ENCODE data around the gene RNF144B. TPM values are rescaled to one million over a fixed set of nuclear protein-coding genes. Genes with fewer than 3 reads are reported as not detected.

Gene RNF144B
- total and polyA plus RNA-seq, 2 donors = 6.1 to 24.1 TPM

DNA sequence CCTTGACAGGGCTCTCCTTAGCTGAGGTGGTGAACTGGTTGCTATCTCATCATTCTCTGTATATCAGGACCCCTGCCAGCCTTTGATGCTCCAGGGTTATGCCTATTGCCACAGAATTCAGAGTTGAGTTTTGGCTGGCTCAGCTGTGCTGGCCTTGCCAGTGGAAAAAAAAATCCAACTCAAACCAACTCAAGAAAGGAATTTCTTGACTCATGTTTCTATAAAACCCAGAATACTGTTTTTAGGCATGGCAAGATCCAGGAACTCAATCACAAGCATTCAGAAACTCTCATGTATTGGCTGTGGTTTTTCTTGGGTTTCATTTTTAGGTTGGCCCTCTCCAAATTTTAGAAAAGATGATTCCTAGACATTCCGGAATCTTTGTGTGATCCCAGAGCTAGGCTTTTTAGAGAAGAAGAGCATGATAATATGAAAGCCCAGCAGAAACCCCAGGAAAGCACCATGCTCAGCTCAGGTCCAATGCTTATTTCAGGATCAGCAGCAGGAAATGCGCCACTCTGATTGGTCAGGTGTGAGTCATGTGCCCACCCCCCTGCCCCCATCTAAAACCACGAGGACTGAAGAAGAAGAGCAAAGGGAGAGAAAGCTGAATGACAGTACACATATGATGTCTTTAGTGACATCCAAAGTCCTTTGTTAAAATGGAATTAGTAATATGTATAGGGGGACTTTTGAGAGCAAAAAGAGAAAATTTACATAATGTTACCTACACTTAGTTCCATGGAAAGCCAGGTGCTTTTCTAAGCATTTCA, 122.9 kb downstream of the RNF144B start:
- Histone ChIP-seq H3K4me1 (ENCODE audit: control insufficient read depth in 2 of 2, insufficient read depth in 2 of 2, low read length in 2 of 2) (no peaks in the 10 kb centered on the region), H3K9me3 (ENCODE audit: control insufficient read depth in 2 of 2, insufficient read depth in 1 of 2, low read length in 1 of 2) (no peaks in the 10 kb centered on the region), H3K27me3 (ENCODE audit: control insufficient read depth in 2 of 2, insufficient read depth in 1 of 2, low read length in 1 of 2) (no peaks in the 10 kb centered on the region), H3K36me3 (ENCODE audit: control insufficient read depth in 2 of 2, insufficient read depth in 2 of 2, low read length in 1 of 2) (no peaks in the 10 kb centered on the region), H3K27ac (ENCODE audit: low read depth in 1 of 2, low read length in 1 of 2) (no peak overlapping the region), H3K4me3 (ENCODE audit: low read length in 2 of 2) (no peak overlapping the region)
- WGBS = 86% methylated on average over 3 of the region's 3 CpGs
- no peak for DNase-seq (ENCODE audit: low read depth in 6 of 9, low spot score in 9 of 9)

DNA sequence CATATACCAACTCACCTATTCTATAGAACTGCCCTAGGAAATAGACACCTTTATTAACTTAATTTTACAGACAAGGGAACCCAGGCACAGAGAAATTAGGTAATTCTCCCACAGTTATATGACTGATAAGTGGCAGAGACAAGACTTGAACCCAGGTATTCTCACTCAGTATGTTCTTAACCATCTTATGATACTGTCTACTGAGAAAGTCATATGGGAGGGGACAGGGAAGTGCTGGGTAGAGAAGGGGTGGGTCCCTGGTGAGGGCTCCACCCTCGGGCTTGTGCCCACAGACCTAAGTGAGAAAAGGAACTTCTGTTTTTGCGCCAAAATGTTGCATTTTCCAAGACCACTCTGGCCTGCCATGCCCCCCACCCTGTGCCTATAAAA, 123.5 kb downstream of the RNF144B start:
- Histone ChIP-seq H3K36me3 (ENCODE audit: control insufficient read depth in 2 of 2, insufficient read depth in 2 of 2, low read length in 1 of 2) (no peaks in the 10 kb centered on the region), H3K27ac (ENCODE audit: low read depth in 1 of 2, low read length in 1 of 2) (no peak overlapping the region), H3K9me3 (ENCODE audit: control insufficient read depth in 2 of 2, insufficient read depth in 1 of 2, low read length in 1 of 2) (no peaks in the 10 kb centered on the region), H3K27me3 (ENCODE audit: control insufficient read depth in 2 of 2, insufficient read depth in 1 of 2, low read length in 1 of 2) (no peaks in the 10 kb centered on the region), H3K4me1 (ENCODE audit: control insufficient read depth in 2 of 2, insufficient read depth in 2 of 2, low read length in 2 of 2) (no peaks in the 10 kb centered on the region), H3K4me3 (ENCODE audit: low read length in 2 of 2) (no peak overlapping the region)
- DNase-seq (ENCODE audit: low read depth in 6 of 9, low spot score in 9 of 9) = no peak
- WGBS = 82% methylated on average over 2 of the region's 2 CpGs

DNA sequence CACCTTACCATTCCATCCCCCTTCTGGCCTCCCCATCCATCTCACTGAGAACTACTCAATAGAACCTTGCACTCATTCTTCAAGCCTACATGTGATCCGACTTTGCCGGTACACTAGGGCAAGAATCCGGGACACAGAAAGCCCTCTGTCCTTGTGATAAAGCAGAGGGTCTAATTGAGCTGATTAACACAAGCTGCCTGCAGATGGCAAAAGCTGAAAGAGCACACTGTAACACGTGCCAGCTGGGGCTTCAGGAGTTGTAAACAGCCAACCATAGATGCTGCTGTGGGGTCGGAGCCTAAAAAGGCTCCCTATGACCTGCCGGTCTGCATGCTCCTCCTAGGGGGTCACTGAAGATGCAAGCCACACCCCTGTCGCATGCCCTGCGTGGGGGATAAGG, 124.1 kb downstream of the RNF144B start:
- no peaks in the 10 kb centered on the region for H3K27me3 ChIP-seq (ENCODE audit: control insufficient read depth in 2 of 2, insufficient read depth in 1 of 2, low read length in 1 of 2)
- 94% methylated on average over 8 of the region's 8 CpGs for WGBS
- H3K4me3 ChIP-seq (ENCODE audit: low read length in 2 of 2) = no peak overlapping the region
- no peaks in the 10 kb centered on the region for H3K9me3 ChIP-seq (ENCODE audit: control insufficient read depth in 2 of 2, insufficient read depth in 1 of 2, low read length in 1 of 2)
- H3K27ac ChIP-seq (ENCODE audit: low read depth in 1 of 2, low read length in 1 of 2) = no peak overlapping the region
- DNase-seq (ENCODE audit: low read depth in 6 of 9, low spot score in 9 of 9) = no peak
- H3K36me3 ChIP-seq (ENCODE audit: control insufficient read depth in 2 of 2, insufficient read depth in 2 of 2, low read length in 1 of 2) = no peaks in the 10 kb centered on the region
- H3K4me1 ChIP-seq (ENCODE audit: control insufficient read depth in 2 of 2, insufficient read depth in 2 of 2, low read length in 2 of 2) = no peaks in the 10 kb centered on the region

DNA sequence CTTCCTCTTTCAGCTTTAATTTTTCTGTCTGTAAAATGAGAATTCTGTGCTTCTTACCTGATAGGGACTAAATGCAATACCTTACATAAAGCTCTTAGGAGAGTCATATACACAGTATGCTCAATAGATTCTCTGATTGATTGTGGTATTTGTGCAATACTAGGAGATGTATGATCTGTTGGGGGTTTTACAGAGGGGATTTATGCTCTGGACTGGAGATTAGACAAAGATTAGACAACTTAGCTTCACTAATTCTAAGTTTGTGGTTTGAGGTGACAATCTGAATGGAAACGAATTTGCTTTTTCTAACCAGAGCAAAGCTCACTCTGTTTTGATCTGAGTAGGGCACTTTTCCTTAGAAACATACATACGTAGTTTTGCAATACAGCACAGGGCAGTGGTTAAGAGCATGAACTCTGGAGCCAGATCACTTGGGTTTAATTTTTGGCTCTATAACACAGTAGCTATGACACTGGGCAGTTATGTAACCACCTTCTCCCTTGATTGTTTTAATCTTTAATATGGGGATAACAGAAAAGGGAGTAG, 126.2 kb downstream of the RNF144B start:
- Histone ChIP-seq H3K36me3 (ENCODE audit: control insufficient read depth in 2 of 2, insufficient read depth in 2 of 2, low read length in 1 of 2) (no peaks in the 10 kb centered on the region), H3K27ac (ENCODE audit: low read depth in 1 of 2, low read length in 1 of 2) (no peak overlapping the region), H3K27me3 (ENCODE audit: control insufficient read depth in 2 of 2, insufficient read depth in 1 of 2, low read length in 1 of 2) (no peaks in the 10 kb centered on the region), H3K4me1 (ENCODE audit: control insufficient read depth in 2 of 2, insufficient read depth in 2 of 2, low read length in 2 of 2) (no peaks in the 10 kb centered on the region), H3K9me3 (ENCODE audit: control insufficient read depth in 2 of 2, insufficient read depth in 1 of 2, low read length in 1 of 2) (no peaks in the 10 kb centered on the region), H3K4me3 (ENCODE audit: low read length in 2 of 2) (no peak overlapping the region)
- DNase-seq (ENCODE audit: low read depth in 6 of 9, low spot score in 9 of 9) = no peak
- 22% methylated on average over 2 of the region's 2 CpGs for WGBS

DNA sequence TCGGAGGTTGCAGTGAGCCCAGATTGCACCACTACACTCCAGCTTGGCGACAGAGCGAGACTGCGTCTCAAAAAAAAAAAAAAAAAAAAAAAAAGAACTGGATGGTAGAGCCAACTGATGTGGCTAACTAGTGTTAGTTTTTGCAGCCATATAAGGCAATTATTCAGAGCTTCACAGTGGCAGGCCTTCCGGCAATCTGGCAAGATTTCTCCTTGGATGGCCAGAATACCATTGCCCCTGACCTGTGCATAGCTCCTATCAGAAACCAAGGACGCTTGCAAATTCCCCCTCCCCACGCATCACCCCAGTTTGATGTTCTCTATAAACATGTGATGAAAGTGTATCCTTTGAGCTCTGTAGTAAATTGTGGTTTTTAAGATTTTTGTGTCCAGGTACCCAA, 127.0 kb downstream of the RNF144B start:
- H3K9me3 ChIP-seq (ENCODE audit: control insufficient read depth in 2 of 2, insufficient read depth in 1 of 2, low read length in 1 of 2) = no peaks in the 10 kb centered on the region
- 97% methylated on average over 7 of the region's 7 CpGs for WGBS

DNA sequence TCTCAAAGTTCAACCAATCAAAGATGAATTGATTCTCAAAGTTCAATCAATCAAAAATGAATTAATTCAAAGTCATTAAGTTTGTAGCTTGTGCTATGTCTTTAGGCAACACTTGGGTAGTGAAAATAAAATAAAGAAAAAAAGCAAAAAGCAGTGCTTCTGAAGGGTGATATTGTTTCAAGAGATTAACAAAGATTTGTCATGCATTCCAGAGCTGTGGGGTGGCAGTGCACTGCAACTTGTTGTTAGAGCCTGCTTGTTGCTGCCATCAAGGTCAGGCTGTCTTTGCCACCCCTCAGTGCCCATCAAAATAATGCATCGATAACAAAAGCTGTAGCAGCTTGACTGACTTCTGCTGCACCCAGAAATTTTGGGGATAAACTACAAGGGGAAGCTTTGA, 128.6 kb downstream of the RNF144B start:
- no peak for DNase-seq (ENCODE audit: low read depth in 6 of 9, low spot score in 9 of 9)
- Histone ChIP-seq H3K27ac (ENCODE audit: low read depth in 1 of 2, low read length in 1 of 2) (no peak overlapping the region), H3K27me3 (ENCODE audit: control insufficient read depth in 2 of 2, insufficient read depth in 1 of 2, low read length in 1 of 2) (no peaks in the 10 kb centered on the region), H3K4me1 (ENCODE audit: control insufficient read depth in 2 of 2, insufficient read depth in 2 of 2, low read length in 2 of 2) (no peaks in the 10 kb centered on the region), H3K9me3 (ENCODE audit: control insufficient read depth in 2 of 2, insufficient read depth in 1 of 2, low read length in 1 of 2) (no peaks in the 10 kb centered on the region), H3K36me3 (ENCODE audit: control insufficient read depth in 2 of 2, insufficient read depth in 2 of 2, low read length in 1 of 2) (no peaks in the 10 kb centered on the region), H3K4me3 (ENCODE audit: low read length in 2 of 2) (no peak overlapping the region)
- WGBS = 96% methylated on average over 1 of the region's 1 CpG

More for the DNA sequence above, 127.0 kb downstream of the RNF144B start:
- no peak overlapping the region for H3K4me3 ChIP-seq (ENCODE audit: low read length in 2 of 2)
- DNase-seq (ENCODE audit: low read depth in 6 of 9, low spot score in 9 of 9) = no peak
- H3K4me1 ChIP-seq (ENCODE audit: control insufficient read depth in 2 of 2, insufficient read depth in 2 of 2, low read length in 2 of 2) = no peaks in the 10 kb centered on the region
- H3K27ac ChIP-seq (ENCODE audit: low read depth in 1 of 2, low read length in 1 of 2) = no peak overlapping the region
- H3K36me3 ChIP-seq (ENCODE audit: control insufficient read depth in 2 of 2, insufficient read depth in 2 of 2, low read length in 1 of 2) = no peaks in the 10 kb centered on the region
- H3K27me3 ChIP-seq (ENCODE audit: control insufficient read depth in 2 of 2, insufficient read depth in 1 of 2, low read length in 1 of 2) = no peaks in the 10 kb centered on the region

Other genes starting within 250 kb of the RNF144B start
- 12.8 TPM for gene TPMT, start 232.3 kb upstream of the RNF144B start, total RNA-seq
- gene TPMT, start 232.3 kb upstream of the RNF144B start, polyA plus RNA-seq = 20.6 TPM
- 14.1 TPM for gene KDM1B, start 231.9 kb upstream of the RNF144B start, total RNA-seq
- 9.4 TPM for gene KDM1B, start 231.9 kb upstream of the RNF144B start, polyA plus RNA-seq
- gene DEK, start 122.8 kb upstream of the RNF144B start, total RNA-seq = 204 TPM
- 71.6 TPM for gene DEK, start 122.8 kb upstream of the RNF144B start, polyA plus RNA-seq